ELR (cell line): ENCODE data around the gene EDEM2.
A peak's percentile ranks its signal among the peaks of the same experiment; 100 is the strongest.
"Not testable (repeated sequence)": the region's sequence is repeated elsewhere in the genome, so short reads cannot be mapped to it uniquely, and the experiment has no call there.

Experiments
- DNase-seq: peaks from one replicate; pipeline ENCODE4 v3.0.0-alpha.2; 2015; ENCODE audit warnings: low read depth

EDEM2 gene

GRCh38 chr20:35146920-35147574, at the start of gene EDEM2:
Gene EDEM2 (minus strand): TSS chr20:35147336. CDS start chr20:35147258, 78 bp downstream.
- peak; percentile 98 for DNase-seq

- peak; percentile 21 for DNase-seq
These were observed 49.2 kb upstream of the EDEM2 start for GRCh38 chr20:35196313-35196712.

GRCh38 chr20:35193031-35193791, 46.1 kb upstream of the EDEM2 start:
- peak; percentile 49 for DNase-seq

- no peak for DNase-seq
These were observed 45.2 kb upstream of the EDEM2 start for GRCh38 chr20:35192118-35192872.

- no peak for DNase-seq
These were observed 44.4 kb upstream of the EDEM2 start for GRCh38 chr20:35191419-35192117.

- no peak for DNase-seq
These were observed 43.4 kb upstream of the EDEM2 start for GRCh38 chr20:35190556-35190955.

GRCh38 chr20:35189223-35189622, 42.1 kb upstream of the EDEM2 start:
- not testable (repeated sequence) for DNase-seq

GRCh38 chr20:35187584-35188190, 40.6 kb upstream of the EDEM2 start:
- no peak for DNase-seq

- not testable (repeated sequence) for DNase-seq
These were observed 39.7 kb upstream of the EDEM2 start for GRCh38 chr20:35186691-35187289.

GRCh38 chr20:35181731-35182130, 34.6 kb upstream of the EDEM2 start:
- DNase-seq: no peak

GRCh38 chr20:35180266-35180665, 33.1 kb upstream of the EDEM2 start:
- no peak for DNase-seq

GRCh38 chr20:35179292-35180212, 32.4 kb upstream of the EDEM2 start:
- no peak for DNase-seq

GRCh38 chr20:35176132-35176531, 29.0 kb upstream of the EDEM2 start:
- DNase-seq: no peak

GRCh38 chr20:35174458-35175216, 27.5 kb upstream of the EDEM2 start:
- DNase-seq: peak; percentile 16

GRCh38 chr20:35173576-35174192, 26.5 kb upstream of the EDEM2 start:
- no peak for DNase-seq

GRCh38 chr20:35172434-35172806, 25.3 kb upstream of the EDEM2 start:
- no peak for DNase-seq

GRCh38 chr20:35171753-35172433, 24.8 kb upstream of the EDEM2 start, which contains the start of gene PROCR:
Gene PROCR (plus strand): TSS chr20:35172072. CDS start chr20:35172155, 83 bp downstream.
- peak; percentile 98 for DNase-seq

GRCh38 chr20:35171438-35171752, 24.3 kb upstream of the EDEM2 start:
- no peak for DNase-seq
